Fibroblast of skin of abdomen (primary cell): Measurements from ENCODE around the gene ZFAND3.
"Not testable (repeated sequence)": the region's sequence is repeated elsewhere in the genome, so short reads cannot be mapped to it uniquely, and the experiment has no call there.

ENCODE experiments used
- DNase-seq: peaks from one replicate; pipeline ENCODE4 v3.0.0-alpha.2; 2013

Gene ZFAND3

GRCh38 chr6:37866590-37867507 is 47.3 kb downstream of the ZFAND3 start:
- peak; percentile 12 for DNase-seq

GRCh38 chr6:37867756-37868446 is 48.4 kb downstream of the ZFAND3 start:
- no peak for DNase-seq

- DNase-seq, result peak; percentile 78
Measured at GRCh38 chr6:37868447-37868825, 48.9 kb downstream of the ZFAND3 start.

- DNase-seq, result no peak
Measured at GRCh38 chr6:37871616-37872372, 52.3 kb downstream of the ZFAND3 start.

- DNase-seq, result no peak
Measured at GRCh38 chr6:37872373-37872745, 52.8 kb downstream of the ZFAND3 start.

- no peak for DNase-seq
Measured at GRCh38 chr6:37874726-37875125, 55.2 kb downstream of the ZFAND3 start.

GRCh38 chr6:37875561-37876309 is 56.2 kb downstream of the ZFAND3 start:
- no peak for DNase-seq

GRCh38 chr6:37876843-37877242 is 57.3 kb downstream of the ZFAND3 start:
- no peak for DNase-seq

- no peak for DNase-seq
Measured at GRCh38 chr6:37877373-37878149, 58.0 kb downstream of the ZFAND3 start.

- DNase-seq, result peak; percentile 31
Measured at GRCh38 chr6:37878150-37878710, 58.7 kb downstream of the ZFAND3 start.

- not testable (repeated sequence) for DNase-seq
Measured at GRCh38 chr6:37880602-37881001, 61.1 kb downstream of the ZFAND3 start.

- no peak for DNase-seq
Measured at GRCh38 chr6:37882292-37882691, 62.8 kb downstream of the ZFAND3 start.

GRCh38 chr6:37882724-37883413 is 63.3 kb downstream of the ZFAND3 start:
- peak; percentile 78 for DNase-seq

GRCh38 chr6:37884548-37884947 is 65.0 kb downstream of the ZFAND3 start:
- no peak for DNase-seq

GRCh38 chr6:37889051-37889450 is 69.5 kb downstream of the ZFAND3 start:
- no peak for DNase-seq

GRCh38 chr6:37889486-37889885 is 70.0 kb downstream of the ZFAND3 start:
- DNase-seq, result no peak

- DNase-seq, result no peak
Measured at GRCh38 chr6:37891072-37891471, 71.5 kb downstream of the ZFAND3 start.

- DNase-seq, result no peak
Measured at GRCh38 chr6:37893257-37893656, 73.7 kb downstream of the ZFAND3 start.

GRCh38 chr6:37893734-37894133 is 74.2 kb downstream of the ZFAND3 start:
- DNase-seq, result not testable (repeated sequence)

GRCh38 chr6:37894585-37894984 is 75.1 kb downstream of the ZFAND3 start:
- DNase-seq, result no peak

- peak; percentile 25 for DNase-seq
Measured at GRCh38 chr6:37897321-37897720, 77.8 kb downstream of the ZFAND3 start.
